Measurements from ENCODE around the gene ASTL.

The ASTL gene

GRCh38 chr2:96158554-96158940, 20.2 kb upstream of the ASTL start:
- DNase-seq: no peak

- no peak for DNase-seq
Observed at GRCh38 chr2:96157649-96158553, 19.6 kb upstream of the ASTL start.

DNA sequence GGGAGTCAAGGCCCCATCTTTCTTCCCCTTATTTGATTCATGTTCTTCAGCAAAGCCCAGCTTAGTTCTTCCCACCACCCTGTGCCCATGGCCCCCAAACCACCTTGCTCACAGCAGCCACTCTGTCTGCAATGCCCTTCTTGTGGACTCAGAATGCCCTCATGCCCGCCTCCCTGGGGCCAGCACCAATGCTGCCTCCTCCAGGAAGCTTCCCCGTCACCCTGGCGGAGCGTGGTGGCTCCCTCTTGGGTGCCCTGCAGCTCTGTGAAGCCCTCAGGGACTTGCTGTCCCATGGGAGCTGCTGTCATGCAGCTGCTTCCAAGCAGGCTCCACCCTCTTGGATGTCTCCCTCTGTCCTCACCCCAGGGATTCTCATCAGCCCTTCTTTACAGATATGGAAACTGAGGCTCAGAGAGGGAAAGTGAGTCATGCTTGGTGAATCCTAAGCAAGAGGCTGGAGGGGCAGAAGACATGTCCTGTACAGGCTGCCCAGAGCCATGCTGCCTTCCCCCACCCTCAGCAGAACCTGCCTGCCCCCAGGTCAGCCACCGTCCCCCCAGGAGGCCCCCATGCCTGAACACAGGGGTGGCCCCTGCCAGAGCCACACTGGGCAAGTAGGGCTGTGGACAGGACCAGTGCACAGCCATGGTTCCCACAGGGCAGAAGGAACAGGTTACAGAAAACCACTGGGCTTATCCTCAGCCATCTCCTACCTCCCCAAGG, 18.8 kb upstream of the ASTL start:
- DNase-seq: no peak

DNA sequence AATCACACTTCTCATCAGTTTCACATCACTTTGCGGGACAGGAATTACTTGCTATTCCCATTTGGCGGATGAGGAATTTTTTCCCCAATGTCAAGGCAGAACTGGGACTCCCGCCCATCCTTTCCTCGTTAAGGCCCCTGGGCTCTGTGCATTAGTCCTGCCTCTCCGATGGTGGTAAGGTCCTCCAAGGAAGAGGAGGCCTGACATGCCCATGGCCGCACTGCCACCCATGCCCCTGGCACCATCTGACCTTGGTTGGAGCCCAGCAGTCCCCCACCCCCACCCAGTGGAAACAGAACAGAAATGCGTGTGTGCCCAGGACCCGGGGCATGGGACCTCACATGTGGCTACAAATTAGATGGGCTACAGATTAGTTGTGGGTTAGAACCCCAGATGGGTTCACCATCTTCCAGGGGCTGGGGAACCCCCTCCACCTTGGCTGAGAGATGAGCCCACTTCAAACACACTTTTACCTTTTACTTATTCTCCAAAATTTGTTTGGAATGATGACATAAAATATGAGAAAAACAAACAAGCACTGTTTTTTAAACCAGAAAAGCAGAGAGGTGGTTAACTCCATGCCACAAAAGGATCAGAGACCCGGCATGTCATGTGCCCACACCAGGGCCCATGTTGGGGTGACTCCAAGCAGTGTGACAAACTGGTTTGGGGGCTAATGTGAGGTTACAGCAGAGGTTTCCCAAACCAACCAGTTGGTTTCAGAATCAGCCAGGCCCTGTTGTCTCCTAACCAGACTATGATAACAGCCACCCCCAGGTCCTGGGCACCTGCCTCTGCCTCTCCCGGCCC, 17.9 kb upstream of the ASTL start:
- DNase-seq: no peak

- DNase-seq: no peak
Observed at GRCh38 chr2:96154506-96155380, 16.4 kb upstream of the ASTL start.

GRCh38 chr2:96153991-96154431, 15.7 kb upstream of the ASTL start:
- DNase-seq: no peak

- no peak for DNase-seq
Observed at GRCh38 chr2:96153291-96153713, 15.0 kb upstream of the ASTL start.

- DNase-seq: no peak
Observed at GRCh38 chr2:96152304-96153161, 14.2 kb upstream of the ASTL start.

DNA sequence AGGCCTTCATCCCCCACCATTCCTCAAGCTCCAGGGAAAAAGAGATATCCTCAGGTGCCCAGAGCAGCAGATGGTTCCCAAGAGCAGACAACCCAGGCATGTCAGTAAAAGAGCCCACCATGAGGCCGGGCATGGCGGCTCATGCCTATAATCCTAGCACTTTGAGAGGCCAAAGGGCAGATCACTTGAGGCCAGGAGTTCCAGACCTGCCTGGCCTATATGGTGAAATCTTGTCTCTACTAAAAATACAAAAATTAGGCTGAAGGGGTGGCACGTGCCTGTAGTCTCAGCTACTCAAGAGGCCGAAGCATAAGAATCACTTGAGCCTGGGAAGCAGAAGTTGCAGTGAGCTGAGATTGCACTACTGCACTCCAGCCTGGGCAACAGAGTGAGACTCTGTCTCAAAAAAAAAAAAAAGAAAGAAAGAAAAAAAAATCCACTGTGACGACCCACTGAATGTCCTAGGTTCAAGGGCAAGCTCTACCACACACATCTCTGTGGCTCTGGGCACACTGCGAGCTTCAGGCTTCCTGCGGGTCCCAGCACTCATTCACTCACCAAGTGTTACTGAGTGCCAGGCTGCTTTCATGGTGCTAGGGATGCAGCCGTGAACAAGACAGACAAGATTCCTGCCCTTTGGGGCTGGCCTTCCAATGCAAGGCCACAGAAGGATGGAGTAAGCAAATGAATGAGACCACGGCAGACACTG, 13.4 kb upstream of the ASTL start:
- no peak for DNase-seq

DNA sequence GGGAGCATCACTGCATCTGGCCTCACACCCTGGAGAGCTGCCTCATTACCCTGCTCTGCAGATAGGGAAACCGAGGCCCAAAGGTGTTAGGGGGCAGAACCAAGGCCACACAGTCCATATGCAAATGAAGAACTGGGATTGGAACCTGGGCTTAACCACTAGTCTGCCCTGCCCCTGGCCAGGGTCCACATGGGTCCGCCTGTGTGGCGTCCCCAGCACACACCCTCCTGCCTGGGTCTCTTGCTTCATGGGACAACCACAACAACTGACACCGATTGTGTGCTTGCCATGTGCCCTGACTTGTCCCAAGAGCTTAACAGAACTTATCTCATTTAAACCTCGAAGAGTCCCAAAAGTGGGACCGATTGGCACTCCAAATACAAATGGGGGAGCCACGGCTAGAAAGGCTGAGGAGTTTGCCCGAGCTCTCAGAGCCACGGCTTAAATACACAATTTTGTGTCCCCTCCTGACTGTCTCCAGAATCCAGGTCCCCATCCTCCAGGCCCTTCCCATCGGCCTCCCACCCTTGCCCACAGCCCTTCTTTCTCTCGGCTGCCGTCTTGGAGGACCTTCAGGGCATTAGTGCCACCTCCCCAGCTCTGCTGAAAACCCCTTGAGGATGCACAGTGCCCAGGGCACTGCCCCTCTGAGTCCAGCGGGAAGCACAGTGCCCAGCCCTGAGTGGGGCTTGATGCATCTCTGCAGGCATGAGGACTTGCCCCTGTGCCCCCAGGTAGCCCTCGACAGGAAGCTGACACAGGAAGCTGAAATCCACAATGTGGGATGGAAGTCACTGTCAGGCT, 12.7 kb upstream of the ASTL start:
- no peak for DNase-seq

- DNase-seq: no peak
Observed at GRCh38 chr2:96150007-96150640, 11.8 kb upstream of the ASTL start.

DNA sequence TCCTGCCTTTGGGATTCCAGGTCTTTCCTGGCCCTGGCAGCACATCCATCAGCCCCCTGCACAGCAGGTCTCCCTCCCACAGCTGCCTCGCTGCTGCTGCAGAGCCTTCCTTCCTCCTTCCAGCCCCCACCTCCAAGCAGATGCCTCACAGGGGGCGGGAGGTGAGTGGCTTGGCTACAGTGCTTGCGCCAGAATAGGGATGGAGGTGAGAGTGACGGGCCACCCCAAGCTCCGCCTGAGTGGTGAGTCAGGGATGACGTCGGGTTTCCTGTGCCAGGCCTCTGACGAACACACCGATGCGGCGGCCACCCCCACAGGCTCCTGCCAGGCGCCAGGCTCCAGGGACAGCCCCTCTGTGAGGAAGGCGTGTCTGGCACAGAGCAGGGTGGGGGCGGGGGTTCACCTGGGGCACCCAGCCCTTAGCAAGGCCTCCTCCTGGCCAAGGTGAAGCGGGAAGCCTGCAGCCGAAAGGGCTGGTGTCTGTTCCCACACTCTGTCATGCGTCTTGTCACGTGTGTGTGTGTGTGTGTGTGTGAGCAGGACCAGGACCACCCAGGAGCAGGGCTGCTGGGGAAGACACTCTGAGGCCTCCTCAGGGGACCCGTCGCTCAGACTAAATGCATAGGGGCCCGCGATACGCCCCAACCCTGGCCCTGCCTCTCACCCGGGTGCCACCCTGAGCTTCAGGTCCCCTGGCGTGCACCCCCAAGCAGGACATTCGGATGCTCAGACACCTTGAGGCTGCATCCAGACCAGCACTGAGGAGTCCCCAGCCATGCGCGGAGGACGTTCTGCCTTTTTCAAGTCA, 10.3 kb upstream of the ASTL start:
- peak; percentile 77 for DNase-seq

DNA sequence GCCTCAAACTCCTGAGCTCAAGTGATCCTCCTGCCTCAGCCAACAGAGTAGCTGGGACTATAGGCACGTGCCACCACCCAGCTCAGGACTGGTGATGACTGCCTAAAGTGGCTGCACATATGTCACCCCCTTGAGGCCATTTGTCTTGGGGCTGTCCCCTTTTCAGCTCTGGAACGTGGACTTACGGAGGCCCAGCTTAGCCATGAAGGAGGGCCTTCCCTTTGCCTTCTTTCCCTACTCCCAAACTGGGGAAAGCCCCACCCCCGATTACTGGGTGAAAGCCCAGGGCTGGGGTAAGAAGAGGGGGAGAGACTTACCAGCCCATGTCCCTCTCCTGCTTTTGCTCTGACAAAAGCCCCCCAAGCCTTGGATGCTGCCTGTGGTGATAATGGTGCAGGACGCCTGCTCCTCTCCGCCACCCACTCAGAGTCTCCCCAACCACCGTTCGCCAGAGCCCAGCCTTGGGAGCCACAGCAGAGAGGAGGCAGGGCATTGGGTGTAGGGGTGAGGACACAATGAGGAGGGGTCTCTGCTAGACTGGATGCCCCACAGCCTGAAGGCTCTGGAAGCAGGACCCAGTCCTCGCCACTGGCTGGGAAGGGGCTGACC, 9.4 kb upstream of the ASTL start:
- DNase-seq: peak; percentile 66

- DNase-seq: peak; percentile 92
Observed at GRCh38 chr2:96146881-96147592, 8.7 kb upstream of the ASTL start.

- DNase-seq: no peak
Observed at GRCh38 chr2:96146153-96146880, 8.0 kb upstream of the ASTL start.

GRCh38 chr2:96145848-96146152, 7.5 kb upstream of the ASTL start:
- no peak for DNase-seq
